OCI-M2 (cell line): ENCODE measurements around the gene CPSF3.
"Not testable (repeated sequence)": the region's sequence is repeated elsewhere in the genome, so short reads cannot be mapped to it uniquely, and the experiment has no call there.

Source experiments
- DNase-seq: peaks from one replicate; lab custom pipeline; 2025; ENCODE audit not compliant: unreplicated experiment; lab: John Stamatoyannopoulos, UW

CPSF3 gene

GRCh38 chr2:9392898-9393765, 30.3 kb upstream of the CPSF3 start:
- no peak for DNase-seq

- DNase-seq = no peak
These were observed 28.6 kb upstream of the CPSF3 start for GRCh38 chr2:9394816-9395215.

GRCh38 chr2:9397201-9397600, 26.3 kb upstream of the CPSF3 start:
- DNase-seq = no peak

GRCh38 chr2:9398251-9398650, 25.2 kb upstream of the CPSF3 start:
- not testable (repeated sequence) for DNase-seq

- DNase-seq = no peak
These were observed 24.3 kb upstream of the CPSF3 start for GRCh38 chr2:9398881-9399780.

GRCh38 chr2:9400268-9401058, 23.0 kb upstream of the CPSF3 start:
- no peak for DNase-seq

GRCh38 chr2:9401059-9401547, 22.4 kb upstream of the CPSF3 start:
- no peak for DNase-seq

GRCh38 chr2:9401646-9402371, 21.6 kb upstream of the CPSF3 start:
- DNase-seq = no peak

- DNase-seq = no peak
These were observed 19.5 kb upstream of the CPSF3 start for GRCh38 chr2:9403924-9404323.

- DNase-seq = no peak
These were observed 19.0 kb upstream of the CPSF3 start for GRCh38 chr2:9404451-9404850.

GRCh38 chr2:9405636-9406035, 17.8 kb upstream of the CPSF3 start:
- DNase-seq = no peak

- no peak for DNase-seq
These were observed 16.7 kb upstream of the CPSF3 start for GRCh38 chr2:9406529-9407362.

- no peak for DNase-seq
These were observed 16.1 kb upstream of the CPSF3 start for GRCh38 chr2:9407363-9407811.

- no peak for DNase-seq
These were observed 14.8 kb upstream of the CPSF3 start for GRCh38 chr2:9408641-9409151.

GRCh38 chr2:9410108-9410507, 13.3 kb upstream of the CPSF3 start:
- DNase-seq = no peak

- no peak for DNase-seq
These were observed 10.7 kb upstream of the CPSF3 start for GRCh38 chr2:9412781-9413180.

GRCh38 chr2:9415516-9416169, 7.8 kb upstream of the CPSF3 start:
- no peak for DNase-seq

GRCh38 chr2:9416267-9416961, 7.0 kb upstream of the CPSF3 start:
- DNase-seq = no peak
